H1 (cell line): ENCODE results near the gene CREB3L1. TPM values are rescaled to one million over a fixed set of nuclear protein-coding genes. Genes with fewer than 3 reads are reported as not detected.

ENCODE experiments used
- CTCF ChIA-PET: fragments of 300-600 bp; sonication (Branson Sonifier 250); formaldehyde crosslinking; loops from one replicate; lab custom pipeline; 2021; ENCODE audit not compliant: partially characterized antibody; lab: Charles Lee
- POLR2A ChIA-PET: fragments of 300-600 bp; sonication (Branson Sonifier 250); formaldehyde crosslinking; loops from one replicate; lab custom pipeline; 2021; ENCODE audit warnings: inconsistent platforms; ENCODE audit not compliant: partially characterized antibody; lab: Charles Lee
- DNase-seq, 2 experiments: peaks; one replicate each; pipeline versions ENCODE4 v3.0.0 to v3.0.0-alpha.2; 2010 to 2022; ENCODE audit warnings: low spot score in 2 of 2, low read depth in 1 of 2, mixed read lengths in 1 of 2
- FAIRE-seq: peaks from 2 replicates; lab custom pipeline; 2011; peaks lifted over from hg19 to GRCh38; lab: Jason Lieb, UNC
- H2AFZ ChIP-seq: 2 replicates; pipeline ENCODE4 v1.8.1; 2012; ENCODE audit warnings: low read length, inconsistent platforms
- H2AK5ac ChIP-seq: 2 replicates; pipeline ENCODE4 v1.6.1; 2013; ENCODE audit warnings: low read depth, low read length
- H2BK120ac ChIP-seq: replicated peaks from 2 replicates; pipeline ENCODE3; 2013; ENCODE audit warnings: low read depth, low read length, inconsistent platforms
- H2BK12ac ChIP-seq: 2 replicates; pipeline ENCODE4 v1.6.1; 2013; ENCODE audit warnings: low read depth, low read length
- H2BK15ac ChIP-seq: 2 replicates; pipeline ENCODE4 v1.6.1; 2013; ENCODE audit warnings: low read length
- H2BK20ac ChIP-seq: 2 replicates; pipeline ENCODE4 v1.6.1; 2013; ENCODE audit warnings: low read length
- H2BK5ac ChIP-seq: 2 replicates; pipeline ENCODE4 v1.6.1; 2013; ENCODE audit warnings: low read depth, low read length
- H3K14ac ChIP-seq: 2 replicates; pipeline ENCODE4 v1.6.1; 2013; ENCODE audit warnings: inconsistent platforms; ENCODE audit not compliant: insufficient read length
- H3K18ac ChIP-seq: 2 replicates; pipeline ENCODE4 v1.6.1; 2013; ENCODE audit warnings: low read length; ENCODE audit errors: extremely low read depth
- H3K23ac ChIP-seq: 2 replicates; pipeline ENCODE4 v1.6.1; 2013; ENCODE audit warnings: inconsistent platforms; ENCODE audit not compliant: insufficient read length
- H3K23me2 ChIP-seq: 2 replicates; pipeline ENCODE4 v1.6.1; 2013; ENCODE audit warnings: low read depth, low read length
- H3K27ac ChIP-seq: 2 replicates; pipeline ENCODE4 v1.6.1; 2011; ENCODE audit warnings: low read depth, low read length, inconsistent platforms
- H3K27me3 ChIP-seq, 4 experiments: replicated peaks in 1 of 4; 1 replicate in 1 of 4; 2 replicates in 3 of 4; pipeline versions ENCODE4 v1.6.1 to v1.8.1; 2011 to 2013; ENCODE audit warnings: low read length in 3 of 4, mild to moderate bottlenecking in 3 of 4, inconsistent platforms in 2 of 4, mixed read lengths in 2 of 4, moderate library complexity in 1 of 4; ENCODE audit not compliant: control insufficient read depth in 3 of 4, insufficient read depth in 3 of 4; ENCODE audit errors: extremely low read depth in 1 of 4
- H3K36me3 ChIP-seq, 4 experiments: 2 replicates each; pipeline versions ENCODE4 v1.6.1 to v1.8.1; 2011 to 2013; ENCODE audit warnings: mild to moderate bottlenecking in 4 of 4, low read length in 3 of 4, moderate library complexity in 2 of 4, control low read depth in 1 of 4, inconsistent platforms in 1 of 4; ENCODE audit not compliant: insufficient read depth in 4 of 4, control insufficient read depth in 2 of 4
- H3K4ac ChIP-seq: replicated peaks from 2 replicates; pipeline ENCODE3; 2013; ENCODE audit warnings: low read length, low read depth, mixed read lengths, inconsistent platforms; ENCODE audit not compliant: insufficient read length
- H3K4me1 ChIP-seq, 4 experiments: replicated peaks in 1 of 4; 1 replicate in 1 of 4; 2 replicates in 3 of 4; pipeline versions ENCODE4 v1.6.1 to v1.8.1; 2011 to 2013; ENCODE audit warnings: low read length in 3 of 4, inconsistent platforms in 2 of 4, mixed read lengths in 1 of 4; ENCODE audit not compliant: insufficient read depth in 4 of 4, control insufficient read depth in 3 of 4
- H3K4me2 ChIP-seq, 2 experiments: 2 replicates each; pipeline versions ENCODE4 v1.6.1 to v1.8.1; 2011 to 2013; ENCODE audit warnings: low read depth in 2 of 2, low read length in 2 of 2, control low read depth in 1 of 2, inconsistent platforms in 1 of 2, mild to moderate bottlenecking in 1 of 2; ENCODE audit not compliant: insufficient read depth in 1 of 2
- H3K4me3 ChIP-seq, 4 experiments: fragments of 200-600, 300-600 bp in 1 of 4; sonication (generic), shearing (Covaris generic), sonication (Bioruptor Twin) in 1 of 4; 2 replicates each; pipeline versions ENCODE4 v1.5.1 to v1.8.1; 2011 to 2016; ENCODE audit warnings: low read length in 4 of 4, low read depth in 3 of 4, control low read depth in 2 of 4, inconsistent platforms in 2 of 4, mild to moderate bottlenecking in 2 of 4, mixed read lengths in 1 of 4, moderate library complexity in 1 of 4; ENCODE audit not compliant: insufficient read depth in 2 of 4; ENCODE audit errors: extremely low read depth in 1 of 4
- H3K56ac ChIP-seq: replicated peaks from 2 replicates; pipeline ENCODE3; 2013; ENCODE audit warnings: low read depth, mild to moderate bottlenecking, mixed read lengths, low read length, inconsistent platforms; ENCODE audit not compliant: insufficient read length
- H3K79me1 ChIP-seq: 2 replicates; pipeline ENCODE4 v1.6.1; 2013; ENCODE audit warnings: low read depth, low read length, control low read depth
- H3K79me2 ChIP-seq, 2 experiments: 2 replicates each; pipeline versions ENCODE4 v1.6.1 to v1.8.1; 2012 to 2013; ENCODE audit warnings: low read length in 2 of 2, mild to moderate bottlenecking in 2 of 2, inconsistent platforms in 1 of 2; ENCODE audit not compliant: insufficient read depth in 2 of 2, control insufficient read depth in 1 of 2
- H3K9ac ChIP-seq, 4 experiments: replicated peaks in 1 of 4; 1 replicate in 1 of 4; 2 replicates in 3 of 4; pipeline versions ENCODE4 v1.6.1 to v1.8.1; 2011 to 2013; ENCODE audit warnings: low read depth in 3 of 4, low read length in 3 of 4, control low read depth in 2 of 4, mild to moderate bottlenecking in 2 of 4, moderate library complexity in 2 of 4, inconsistent platforms in 1 of 4; ENCODE audit errors: extremely low read depth in 1 of 4
- H3K9me3 ChIP-seq, 2 experiments: 2 replicates each; pipeline versions ENCODE4 v1.6.1 to v1.8.1; 2012 to 2013; ENCODE audit warnings: mild to moderate bottlenecking in 2 of 2, moderate library complexity in 2 of 2, control low read depth in 1 of 2, inconsistent platforms in 1 of 2, low read depth in 1 of 2, low read length in 1 of 2, mixed read lengths in 1 of 2; ENCODE audit not compliant: insufficient read depth in 2 of 2
- H4K20me1 ChIP-seq, 2 experiments: replicated peaks in 1 of 2; 2 replicates each; pipeline versions ENCODE3 to v1.8.1; 2011 to 2013; ENCODE audit warnings: inconsistent platforms in 2 of 2, low read length in 2 of 2, mild to moderate bottlenecking in 1 of 2; ENCODE audit not compliant: insufficient read depth in 2 of 2, control insufficient read depth in 1 of 2
- H4K5ac ChIP-seq: 2 replicates; pipeline ENCODE4 v1.6.1; 2013; ENCODE audit warnings: low read length, low read depth, mixed read lengths, inconsistent platforms; ENCODE audit not compliant: insufficient read length
- H4K8ac ChIP-seq: 2 replicates; pipeline ENCODE4 v1.8.0; 2013; ENCODE audit warnings: mild to moderate bottlenecking, moderate library complexity, low read length, inconsistent platforms; ENCODE audit not compliant: insufficient read depth; ENCODE audit errors: extremely low read depth
- H4K91ac ChIP-seq: replicated peaks from 2 replicates; pipeline ENCODE3; 2013; ENCODE audit warnings: low read length, mixed read lengths, inconsistent platforms; ENCODE audit not compliant: insufficient read length
- CREB1 ChIP-seq: IDR thresholded peaks from 2 replicates; pipeline ENCODE4 v1.6.1; 2012; ENCODE audit warnings: inconsistent platforms
- NRF1 ChIP-seq: IDR thresholded peaks from 2 replicates; pipeline ENCODE4 v1.6.1; 2011; ENCODE audit warnings: mild to moderate bottlenecking, low read depth, low read length, improper control_type of control experiment
- TAF1 ChIP-seq: IDR thresholded peaks from 2 replicates; pipeline ENCODE4 v1.6.1; 2011; ENCODE audit warnings: mild to moderate bottlenecking, low read depth, low read length
- TEAD4 ChIP-seq: IDR thresholded peaks from 2 replicates; pipeline ENCODE4 v1.6.1; 2012; ENCODE audit warnings: low read depth, low read length, inconsistent platforms, mixed read lengths
- WGBS, 2 experiments: shearing (Covaris generic) in 1 of 2; methylation state at CpG; one replicate each; pipeline versions ENCODE4 v1.1.6 to v1.1.7; 2013 to 2015; ENCODE audit warnings: low lambda C conversion rate in 2 of 2, mixed read lengths in 2 of 2, inconsistent platforms in 1 of 2, low coverage in 1 of 2, missing lambda C conversion rate in 1 of 2; ENCODE audit not compliant: insufficient replicate concordance in 2 of 2, insufficient coverage in 1 of 2, insufficient read length in 1 of 2; ENCODE audit errors: extremely low coverage in 1 of 2, missing lambda C conversion rate in 1 of 2; 5-methylcytosine and 5-hydroxymethylcytosine counted together
- polyA plus RNA-seq, 7 experiments: library from polyadenylated mRNA; depleted of rRNA in 3 of 7; stranded (reverse) in 5 of 7; unstranded in 2 of 7; fragments of >200 nt in 5 of 7; fragments of 200-250 nt in 2 of 7; gene quantifications; 1 replicate in 5 of 7; 2 replicates in 1 of 7; 4 replicates in 1 of 7; pipeline versions ENCODE4 v1.2.1 to v1.2.3, GENCODE V29; 2011 to 2013; ENCODE audit warnings: missing spikeins in 2 of 7, mixed read lengths in 2 of 7
- total RNA-seq: library from RNA; stranded (reverse); fragmentation: NEBNext Ultra II Directional; extraction: Animal tissue kit (Norgen Biotek cat#: 25700); gene quantifications from 2 replicates; pipeline ENCODE4 v1.2.1, GENCODE V29; 2021

CREB3L1 gene
- total and polyA plus RNA-seq, 2 of the 8 experiments (the other 6 are each of a cell fraction or from before 2014, with no cell fraction given), result 4.1 to 12.7 TPM

GRCh38 chr11:46364056-46364455 is 86.6 kb downstream of the CREB3L1 start:
- no peak overlapping the region for H3K9ac ChIP-seq
- H4K5ac ChIP-seq, result no peak overlapping the region
- H3K23me2 ChIP-seq, result no peaks in the 10 kb centered on the region
- H3K4me3 ChIP-seq, result no peak overlapping the region
- H4K20me1 ChIP-seq, result peaks cover 8 to 36% of the 10 kb centered on the region in 2 experiments
- H2BK5ac ChIP-seq, result no peak overlapping the region; the same call in 1 of the 2 replicates
- H2AFZ ChIP-seq, result no peak overlapping the region
- no peak overlapping the region for H2BK15ac ChIP-seq
- H3K4me2 ChIP-seq, result no peak overlapping the region
- H3K79me2 ChIP-seq, result peaks cover 0 to 49% of the 10 kb centered on the region in 2 experiments; a peak in 2 of 4 replicates
- POLR2A ChIA-PET, result interaction anchor here (0.9 to 7.8 kb wide), 4 partner anchors 12 to 142 kb away, joined by 3 to 69 read pairs (median 4); partner anchors contain the start of gene DGKZ
- no peak overlapping the region for H4K8ac ChIP-seq
- H3K79me1 ChIP-seq, result peaks cover 19% of the 10 kb centered on the region
- no peak overlapping the region for H3K27ac ChIP-seq
- CTCF ChIA-PET, result interaction anchor here (1.0 to 44.5 kb wide), 6 partner anchors 19 to 68 kb away, joined by 3 to 1004 read pairs (median 9); partner anchors contain the start of gene DGKZ
- no peak overlapping the region for H2BK20ac ChIP-seq
- peaks cover 0 to 23% (median 14%) of the 10 kb centered on the region in 4 experiments; a peak in 6 of 7 replicates for H3K4me1 ChIP-seq
- DNase-seq (no peak), FAIRE-seq (no peak)
- H3K36me3 ChIP-seq, result peaks cover 0 to 4% (median 1%) of the 10 kb centered on the region in 4 experiments; a peak in 1 of 8 replicates
- no peak overlapping the region for H3K14ac ChIP-seq
- no peaks in the 10 kb centered on the region for H3K27me3 ChIP-seq
- no peak for TF ChIP-seq NRF1
- no peak for TF ChIP-seq CREB1
- no peak for TF ChIP-seq TEAD4
- no peak for TF ChIP-seq TAF1
- H2BK12ac ChIP-seq, result no peak overlapping the region
- no peak overlapping the region for H3K18ac ChIP-seq
- no peak overlapping the region for H2AK5ac ChIP-seq
- H4K91ac ChIP-seq, result no peak overlapping the region
- H3K9me3 ChIP-seq, result no peaks in the 10 kb centered on the region
- no peak overlapping the region for H3K23ac ChIP-seq
- H2BK120ac ChIP-seq, result no peak overlapping the region
- H3K4ac ChIP-seq, result no peak overlapping the region
- 94% methylated on average over 8 of the region's 9 CpGs; no CpG with 5 or more reads in 1 of the 2 experiments for WGBS, 2 experiments
- no peak overlapping the region for H3K56ac ChIP-seq
